HG02588 (cell line): ENCODE measurements around the gene GSG1.

ENCODE experiments used
- ATAC-seq: cut with Tn5 transposase; IDR thresholded peaks from one replicate; pipeline ENCODE4 v1.9.1; 2021; ENCODE audit warnings: mild to moderate bottlenecking, moderate library complexity; ENCODE audit not compliant: unreplicated experiment

The GSG1 gene

GRCh38 chr12:13103391-13104033 is at the start of gene GSG1:
Gene GSG1, minus strand, starts transcription at chr12:13103667. Its CDS starts 155 bp downstream, at chr12:13103512.
- no peak for ATAC-seq

DNA sequence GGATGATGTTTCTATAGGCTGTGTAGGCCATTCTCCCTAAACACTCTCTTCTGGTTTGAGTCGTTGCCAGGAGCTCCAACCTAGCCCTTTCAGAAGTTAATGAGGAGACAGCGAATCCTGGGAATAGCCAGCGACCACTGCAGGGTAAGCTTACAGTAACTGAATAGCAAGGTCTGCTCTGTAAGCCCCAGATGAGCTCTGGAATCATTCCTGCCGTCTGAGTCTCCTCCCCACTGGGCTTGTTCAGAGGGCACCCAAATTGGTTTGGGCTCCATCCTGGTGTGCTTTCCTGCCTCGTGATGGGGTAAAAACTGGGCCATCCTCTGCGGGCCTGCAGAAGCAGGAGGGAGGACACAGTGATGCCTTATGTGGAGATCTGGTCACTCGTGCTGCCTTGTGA is 49.7 kb upstream of the GSG1 start:
- no peak for ATAC-seq

GRCh38 chr12:13152756-13153155 is 49.3 kb upstream of the GSG1 start:
- ATAC-seq: no peak

- no peak for ATAC-seq
Observed at GRCh38 chr12:13152281-13152680, 48.8 kb upstream of the GSG1 start.

GRCh38 chr12:13149411-13149810 is 45.9 kb upstream of the GSG1 start:
- ATAC-seq: no peak

- ATAC-seq: no peak
Observed at GRCh38 chr12:13148485-13148847, 45.0 kb upstream of the GSG1 start.

DNA sequence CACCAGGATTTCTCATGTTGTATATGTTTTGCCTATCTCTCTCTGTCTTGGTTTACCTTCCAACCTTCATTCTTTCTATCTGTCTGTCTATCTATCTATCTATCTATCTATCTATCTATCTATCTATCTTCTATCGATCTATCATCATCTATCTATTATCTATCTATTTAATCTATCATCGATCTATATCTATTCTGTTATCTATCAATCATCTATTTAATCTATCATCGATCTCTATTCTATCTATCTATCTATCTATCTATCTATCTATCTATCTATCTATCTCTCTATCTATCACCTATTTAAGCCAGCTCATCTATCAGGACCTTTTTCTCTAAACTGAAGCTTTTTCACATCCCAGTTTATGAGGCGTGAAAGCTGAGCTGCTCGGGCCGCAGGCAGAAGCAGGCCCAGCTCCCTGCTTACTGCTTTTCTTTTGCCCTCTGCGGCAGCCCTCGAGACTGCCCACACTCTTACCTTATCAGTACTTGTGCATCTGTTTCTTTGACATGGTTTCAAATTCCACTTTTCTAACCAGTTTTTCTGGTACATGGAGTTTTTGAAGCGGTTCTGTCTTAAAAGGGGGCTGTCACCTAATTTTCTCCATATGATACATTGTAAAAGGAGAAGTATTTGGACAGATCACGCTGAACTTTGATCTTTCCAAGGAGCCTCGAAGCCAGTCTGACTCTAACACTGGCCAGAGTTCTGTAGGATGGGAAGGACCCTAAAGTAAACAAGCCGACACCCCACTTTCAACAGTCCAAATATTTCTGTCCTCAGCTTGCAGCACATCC is 44.4 kb upstream of the GSG1 start:
- no peak for ATAC-seq

- no peak for ATAC-seq
Observed at GRCh38 chr12:13146336-13146938, 43.0 kb upstream of the GSG1 start.

GRCh38 chr12:13144266-13144828 is 40.9 kb upstream of the GSG1 start:
- no peak for ATAC-seq

- ATAC-seq: no peak
Observed at GRCh38 chr12:13142747-13143146, 39.3 kb upstream of the GSG1 start.

DNA sequence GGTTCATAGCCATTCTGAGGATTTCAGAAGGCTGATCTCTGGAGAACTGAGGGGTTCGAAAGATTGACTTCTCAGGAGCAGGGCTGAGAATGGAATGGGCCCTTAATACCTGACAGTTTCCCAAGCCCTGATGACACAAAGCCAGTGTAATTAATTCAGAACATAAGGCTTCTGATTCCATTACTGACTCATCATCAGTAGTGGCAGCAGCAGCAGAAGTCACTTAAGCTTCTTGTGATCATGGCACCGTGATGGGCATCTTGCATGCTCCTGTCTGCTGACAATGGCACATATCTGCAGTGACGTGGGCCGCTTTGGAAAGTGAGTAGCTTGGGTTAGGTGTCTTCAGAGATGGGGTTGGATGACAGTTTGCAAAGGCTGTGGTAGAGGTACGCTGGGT is 38.2 kb upstream of the GSG1 start:
- no peak for ATAC-seq

- ATAC-seq: no peak
Observed at GRCh38 chr12:13135371-13136178, 32.1 kb upstream of the GSG1 start.

DNA sequence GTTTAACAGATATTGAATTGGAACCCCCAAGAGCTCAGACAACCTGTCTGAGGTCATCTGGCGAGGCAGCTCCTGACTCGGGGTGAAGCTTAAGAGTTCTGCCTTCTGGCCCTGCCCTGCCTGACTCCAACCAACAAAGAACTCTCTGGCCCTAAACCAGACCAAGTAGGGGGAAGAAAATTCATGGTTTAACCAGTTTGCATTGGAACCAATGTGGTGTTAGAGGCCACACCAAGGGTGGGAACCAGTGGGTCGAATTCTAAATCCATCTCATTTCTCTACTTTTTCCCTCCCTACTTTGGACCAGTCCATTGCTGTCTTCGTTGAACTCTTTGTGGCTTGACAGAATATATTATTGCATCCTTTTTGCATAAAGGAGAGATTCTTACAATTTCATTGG is 30.4 kb upstream of the GSG1 start:
- no peak for ATAC-seq

- no peak for ATAC-seq
Observed at GRCh38 chr12:13130981-13131380, 27.5 kb upstream of the GSG1 start.

DNA sequence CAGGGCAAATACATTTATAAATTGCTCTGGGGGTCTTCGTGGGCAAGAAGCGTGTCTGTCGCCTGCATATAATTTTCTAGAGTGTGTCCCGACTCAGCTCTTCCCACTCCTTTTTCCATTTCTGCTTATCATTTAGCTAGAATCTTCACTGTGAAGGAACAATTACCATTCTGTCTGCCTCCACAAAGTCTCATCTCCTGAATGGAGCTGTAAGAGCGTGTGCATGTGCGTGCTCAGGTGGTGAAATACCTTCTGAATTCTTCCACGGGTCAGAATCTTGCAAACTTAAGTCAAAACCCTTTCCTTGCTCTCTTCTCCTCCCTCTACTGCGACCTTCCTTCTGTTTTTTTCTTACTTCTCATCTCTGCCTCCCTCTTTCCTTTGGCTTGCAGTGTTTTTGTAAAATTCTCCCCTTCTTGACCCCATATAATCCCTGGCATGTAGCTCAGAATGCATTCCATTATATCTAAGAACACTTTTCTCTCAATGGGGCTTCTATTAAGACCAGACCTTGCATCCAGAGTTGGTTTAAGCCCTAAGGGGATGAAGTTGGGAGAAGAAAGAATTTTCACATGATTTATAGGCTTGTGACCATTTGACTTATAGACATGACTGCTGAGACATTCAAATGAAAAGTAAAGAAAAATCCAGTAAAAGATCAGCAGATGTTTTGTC is 25.0 kb upstream of the GSG1 start:
- ATAC-seq: no peak

GRCh38 chr12:13127444-13127843 is 24.0 kb upstream of the GSG1 start:
- no peak for ATAC-seq

DNA sequence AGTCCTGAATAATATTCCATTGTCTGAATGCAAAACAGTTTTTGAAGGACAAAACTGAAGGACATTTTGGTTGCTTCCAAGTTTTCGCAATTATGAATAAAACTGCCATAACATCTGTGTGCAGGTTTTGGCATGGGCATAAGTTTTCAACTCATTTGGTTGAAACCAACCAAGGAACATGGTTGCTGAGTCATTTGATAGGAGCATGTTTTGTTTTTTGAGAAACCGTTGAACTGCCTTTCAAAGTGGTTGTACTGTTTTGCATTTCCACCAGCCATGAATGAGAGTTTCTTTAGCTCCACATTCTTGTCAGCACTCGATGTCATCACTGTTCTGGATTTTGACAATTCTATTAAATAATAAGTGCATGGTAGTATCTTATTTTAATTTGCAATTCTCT is 23.0 kb upstream of the GSG1 start:
- ATAC-seq: no peak

DNA sequence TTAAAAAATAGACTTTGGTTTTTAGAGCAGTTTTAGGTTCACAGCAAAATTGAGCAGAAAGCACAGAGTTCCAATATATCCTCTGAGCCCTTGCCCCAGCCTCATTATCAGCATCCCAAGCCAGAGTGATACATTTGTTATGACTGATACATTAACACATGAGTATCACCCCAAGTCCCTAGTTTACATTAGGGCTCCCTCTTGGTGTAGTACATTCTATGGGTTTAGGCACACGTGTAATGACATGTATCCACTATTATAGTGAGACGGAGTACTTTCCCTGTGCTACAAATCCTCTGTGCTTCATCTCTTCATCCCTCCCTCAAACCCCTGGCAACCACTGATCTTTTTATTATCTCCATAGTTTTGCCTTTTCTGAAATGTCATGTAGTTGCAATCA is 22.5 kb upstream of the GSG1 start:
- no peak for ATAC-seq

DNA sequence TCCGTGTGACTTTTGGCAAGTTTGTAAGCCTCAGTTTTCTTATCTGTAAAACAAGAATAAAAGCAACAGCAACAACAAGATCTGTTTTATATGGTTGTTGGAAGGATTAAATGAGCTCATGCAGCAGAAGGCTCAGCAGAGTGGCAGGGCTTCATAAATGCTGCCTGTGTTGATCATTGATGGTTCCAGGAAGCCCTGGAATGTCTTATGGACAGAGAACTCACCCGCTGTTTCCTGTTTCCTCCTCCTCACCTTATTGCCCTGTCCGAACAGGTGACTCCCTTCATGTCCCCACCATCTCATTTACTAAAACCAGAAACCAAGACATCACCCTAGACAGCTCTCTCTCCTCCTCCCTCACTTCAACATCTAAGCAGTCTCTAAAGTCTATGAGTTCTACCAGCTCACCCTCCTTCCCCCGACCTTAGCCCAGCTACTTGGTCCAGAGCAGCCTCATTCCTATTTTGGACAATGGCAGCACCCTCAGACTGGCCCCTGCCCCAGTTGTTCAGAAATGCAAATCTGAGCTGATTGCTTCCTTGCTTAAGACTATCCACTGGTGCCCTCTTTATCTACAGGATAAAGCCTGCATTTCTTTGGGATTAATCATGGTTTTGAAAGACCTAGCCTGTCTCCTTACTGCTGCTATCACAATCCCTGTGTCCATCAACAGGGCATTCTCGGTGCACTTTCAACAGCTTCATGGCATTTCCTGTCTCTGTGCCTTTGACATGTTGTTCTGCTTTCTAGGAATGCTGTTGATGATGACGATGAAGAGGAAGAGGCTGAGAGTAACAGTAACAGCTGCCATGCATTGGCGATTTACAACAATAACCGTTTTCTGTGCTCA is 21.4 kb upstream of the GSG1 start:
- no peak for ATAC-seq

DNA sequence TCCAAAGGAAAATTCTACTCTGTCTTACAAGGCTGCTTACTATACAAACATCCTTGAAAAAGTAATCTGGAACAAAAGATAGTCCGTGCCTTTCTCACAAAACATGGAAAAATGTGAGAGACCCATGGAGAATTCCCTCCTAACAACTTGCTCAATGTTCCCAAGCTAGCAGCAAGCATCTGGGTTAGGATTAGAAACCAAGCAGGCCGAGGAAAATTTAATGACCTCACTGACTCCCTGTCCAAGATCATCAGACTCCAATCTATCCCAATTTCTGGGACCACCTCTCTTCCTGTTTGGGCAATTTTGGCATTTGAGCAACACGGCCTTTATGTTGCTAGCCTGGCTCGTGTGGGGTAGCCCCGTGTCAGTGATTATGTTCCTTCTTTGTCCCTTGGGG is 18.1 kb upstream of the GSG1 start:
- no peak for ATAC-seq
